Astrocyte of the cerebellum (primary cell): ENCODE measurements around the gene LRRC61.

Experiments
- DNase-seq: peaks from one replicate; pipeline ENCODE4 v3.0.0-alpha.2; 2011; ENCODE audit warnings: low read depth
- H3K4me3 ChIP-seq: 2 replicates; pipeline ENCODE4 v1.5.1; 2011; ENCODE audit warnings: mild to moderate bottlenecking, low read depth, low read length, moderate library complexity
- in situ Hi-C: cut with HindIII; loops from 2 replicates; pipeline ENCODE4 v1.10.0; 2017; ENCODE audit warnings: low sequenced_read_pairs
- TF ChIP-seq, protein P1 (sequence below): IDR thresholded peaks from 2 replicates; pipeline ENCODE4 v1.5.1; 2012; ENCODE audit warnings: low read length, low read depth, moderate library complexity, mild to moderate bottlenecking; ENCODE audit errors: missing control alignments

Gene LRRC61

DNA sequence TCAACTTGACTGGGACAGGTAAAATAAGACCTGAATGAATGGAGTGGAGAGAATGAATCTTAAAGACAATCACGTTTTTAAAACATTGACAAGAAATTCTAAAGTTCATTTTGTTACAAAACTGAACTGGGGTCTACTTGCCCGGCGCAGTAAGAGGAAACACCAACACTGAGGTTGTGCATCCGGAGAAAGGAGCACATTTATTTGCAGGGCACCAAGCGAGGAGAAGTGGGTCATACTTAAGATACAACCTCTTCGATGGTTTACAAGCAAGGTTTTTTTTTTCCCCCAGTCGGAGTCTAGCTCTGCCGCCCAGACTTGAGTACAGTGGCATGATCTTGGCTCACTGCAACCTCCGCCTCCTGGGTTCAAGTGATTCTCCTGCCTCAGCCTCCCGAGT is 42.0 kb downstream of the LRRC61 start:
- TF ChIP-seq, protein P1, sequence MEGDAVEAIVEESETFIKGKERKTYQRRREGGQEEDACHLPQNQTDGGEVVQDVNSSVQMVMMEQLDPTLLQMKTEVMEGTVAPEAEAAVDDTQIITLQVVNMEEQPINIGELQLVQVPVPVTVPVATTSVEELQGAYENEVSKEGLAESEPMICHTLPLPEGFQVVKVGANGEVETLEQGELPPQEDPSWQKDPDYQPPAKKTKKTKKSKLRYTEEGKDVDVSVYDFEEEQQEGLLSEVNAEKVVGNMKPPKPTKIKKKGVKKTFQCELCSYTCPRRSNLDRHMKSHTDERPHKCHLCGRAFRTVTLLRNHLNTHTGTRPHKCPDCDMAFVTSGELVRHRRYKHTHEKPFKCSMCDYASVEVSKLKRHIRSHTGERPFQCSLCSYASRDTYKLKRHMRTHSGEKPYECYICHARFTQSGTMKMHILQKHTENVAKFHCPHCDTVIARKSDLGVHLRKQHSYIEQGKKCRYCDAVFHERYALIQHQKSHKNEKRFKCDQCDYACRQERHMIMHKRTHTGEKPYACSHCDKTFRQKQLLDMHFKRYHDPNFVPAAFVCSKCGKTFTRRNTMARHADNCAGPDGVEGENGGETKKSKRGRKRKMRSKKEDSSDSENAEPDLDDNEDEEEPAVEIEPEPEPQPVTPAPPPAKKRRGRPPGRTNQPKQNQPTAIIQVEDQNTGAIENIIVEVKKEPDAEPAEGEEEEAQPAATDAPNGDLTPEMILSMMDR, result no peak
- in situ Hi-C loops, result no loop called here
- H3K4me3 ChIP-seq, result no peak overlapping the region
- DNase-seq, result no peak

DNA sequence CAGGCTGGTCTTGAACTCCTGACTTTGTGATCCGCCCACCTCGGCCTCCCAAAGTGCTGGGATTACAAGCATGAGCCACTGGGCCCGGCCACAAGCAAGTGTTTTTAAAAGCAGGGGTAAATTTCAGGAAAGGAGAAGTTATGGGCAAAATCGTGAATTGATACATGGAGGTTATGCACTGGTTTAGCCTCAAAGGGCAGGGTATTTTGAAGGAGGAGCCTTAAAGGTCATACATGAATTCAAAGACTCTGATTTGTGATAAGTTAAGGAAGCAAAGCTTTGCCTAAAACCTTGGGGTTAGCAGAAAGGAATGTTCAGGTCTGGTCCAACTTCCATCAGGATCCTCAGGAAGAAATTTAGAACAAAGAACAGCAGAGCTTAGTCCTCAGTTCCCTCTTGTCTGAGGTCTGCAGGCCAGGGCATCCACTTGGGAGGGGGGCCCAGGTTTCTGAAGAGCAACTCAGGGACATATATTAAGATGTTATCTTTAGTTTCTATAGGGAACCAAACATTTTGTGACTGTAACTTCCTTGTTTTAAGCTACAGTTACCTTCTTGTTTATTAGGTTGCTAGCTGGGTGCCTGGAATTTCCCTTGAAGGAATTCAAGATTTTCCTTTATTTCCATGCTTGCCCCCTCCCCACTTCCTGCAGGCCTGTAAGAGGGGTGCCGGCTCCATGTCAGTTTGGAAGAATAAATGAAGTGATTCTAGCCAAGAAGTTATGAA is 42.7 kb downstream of the LRRC61 start:
- no peak overlapping the region for H3K4me3 ChIP-seq
- in situ Hi-C loops, result no loop called here
- TF ChIP-seq, protein P1, result no peak
- DNase-seq, result no peak

DNA sequence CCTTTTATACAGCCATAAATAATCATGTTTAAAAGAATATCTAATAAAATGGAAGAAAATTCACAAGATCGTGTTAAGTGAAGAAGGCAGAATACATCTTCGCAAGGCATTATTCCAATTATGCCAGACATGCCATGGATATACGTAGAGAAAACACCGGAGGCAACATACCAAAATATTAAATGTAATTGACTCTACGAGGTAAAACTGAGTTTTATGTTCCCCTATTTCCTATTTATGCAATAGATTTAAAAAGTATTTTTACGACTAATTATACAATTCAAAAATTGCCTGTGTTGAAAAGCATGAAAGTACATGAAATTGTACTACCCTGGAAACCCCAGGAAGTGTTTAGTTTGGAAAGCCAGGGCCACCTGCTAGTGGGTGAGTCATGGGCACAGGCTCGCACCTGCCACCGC is 44.5 kb downstream of the LRRC61 start:
- DNase-seq, result peak; percentile 48
- in situ Hi-C loops, result no loop called here
- TF ChIP-seq, protein P1, result no peak
- H3K4me3 ChIP-seq, result peak overlapping the region; percentile 72

DNA sequence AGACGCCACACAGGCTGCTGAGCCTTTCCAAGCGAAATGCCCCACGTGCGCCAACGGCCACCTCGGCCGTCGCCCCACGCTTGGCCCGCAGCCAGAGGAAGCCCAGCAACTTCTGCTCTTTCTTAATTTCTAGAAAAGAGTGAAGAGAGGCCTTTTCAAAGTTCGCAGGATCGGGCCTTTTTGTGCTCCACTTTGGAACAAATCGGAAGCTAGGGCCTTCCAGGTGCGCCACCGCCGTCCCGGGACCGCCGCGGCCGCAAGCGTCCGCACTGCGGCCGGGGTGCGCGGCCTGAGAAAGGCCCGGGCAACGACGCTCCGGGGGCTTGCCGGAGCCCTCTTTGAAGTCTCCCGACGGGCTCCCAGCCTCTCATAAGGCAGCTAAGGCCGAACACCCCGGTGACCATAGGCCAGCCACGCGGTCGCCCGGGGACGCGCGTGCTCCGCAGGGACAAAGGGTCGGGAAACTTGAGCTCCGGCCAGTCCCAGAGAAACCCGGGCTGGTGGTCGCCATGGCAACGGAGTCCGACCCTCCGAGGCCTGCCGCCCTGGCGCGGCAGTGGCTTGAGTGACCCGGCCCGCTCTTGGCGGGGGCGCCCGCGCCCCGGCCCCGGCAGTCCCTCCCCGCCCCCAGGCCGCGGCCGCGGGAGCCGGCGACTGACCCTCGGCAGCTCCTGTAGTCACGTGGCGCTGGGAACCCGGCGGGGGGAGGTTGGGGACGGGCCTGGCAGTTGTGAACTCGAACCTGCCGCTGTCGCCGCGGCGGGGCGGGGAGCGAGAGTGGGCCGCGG is 45.1 kb downstream of the LRRC61 start, which contains the start of gene REPIN1:
Gene REPIN1 (plus strand): TSS at position 727 of the 788 bp plus-strand sequence. CDS start 890 bp downstream, outside the sequence.
- peak within 1 kb of the TSS; percentile 72 for H3K4me3 ChIP-seq
- TF ChIP-seq, protein P1, result no peak
- in situ Hi-C loops, result no loop called here
- DNase-seq, result no peak

DNA sequence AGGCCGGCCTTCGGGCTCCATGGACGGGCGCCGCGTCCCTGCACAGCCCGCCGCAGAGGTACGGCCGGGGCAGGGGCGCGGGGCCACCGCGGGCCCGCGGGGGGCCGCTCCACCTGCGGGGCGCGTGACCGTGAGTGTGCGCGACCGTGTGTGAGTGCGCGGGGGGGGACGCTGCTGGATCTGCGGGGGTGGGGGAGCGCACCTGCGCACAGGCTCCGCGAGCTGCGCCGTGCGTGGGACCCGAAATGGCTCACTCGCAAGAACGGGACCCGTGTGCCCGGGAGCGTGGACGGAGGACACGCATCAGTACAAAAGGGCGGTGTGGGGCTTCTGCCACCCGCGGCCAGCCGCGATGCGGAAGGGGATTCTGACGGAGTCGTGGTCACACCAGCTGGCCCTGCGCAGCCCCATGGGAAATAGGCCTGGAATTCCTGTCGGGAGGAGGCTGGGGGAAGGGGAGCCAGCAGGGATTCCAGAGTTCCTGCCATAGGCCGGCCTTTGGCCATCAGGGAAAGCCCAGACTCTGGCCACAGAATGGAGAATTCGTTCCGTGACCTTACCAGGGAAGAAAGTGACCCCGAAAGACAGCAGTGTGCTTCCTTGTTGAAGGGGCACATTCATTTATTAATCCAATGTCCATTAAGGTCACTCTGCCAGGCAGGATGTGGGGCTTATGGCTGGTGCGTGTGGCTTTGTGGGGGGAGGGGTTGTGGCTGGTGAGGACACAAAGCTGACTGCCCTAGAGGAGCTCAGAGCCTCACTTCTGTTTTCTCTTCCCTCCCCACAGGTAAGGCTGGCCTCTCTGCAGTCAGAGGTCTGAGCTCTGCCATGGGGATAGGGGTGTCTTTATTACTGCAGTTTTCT is 46.0 kb downstream of the LRRC61 start:
- in situ Hi-C loops, result no loop called here
- TF ChIP-seq, protein P1, result no peak
- peak overlapping the region; percentile 72 for H3K4me3 ChIP-seq
- DNase-seq, result no peak

DNA sequence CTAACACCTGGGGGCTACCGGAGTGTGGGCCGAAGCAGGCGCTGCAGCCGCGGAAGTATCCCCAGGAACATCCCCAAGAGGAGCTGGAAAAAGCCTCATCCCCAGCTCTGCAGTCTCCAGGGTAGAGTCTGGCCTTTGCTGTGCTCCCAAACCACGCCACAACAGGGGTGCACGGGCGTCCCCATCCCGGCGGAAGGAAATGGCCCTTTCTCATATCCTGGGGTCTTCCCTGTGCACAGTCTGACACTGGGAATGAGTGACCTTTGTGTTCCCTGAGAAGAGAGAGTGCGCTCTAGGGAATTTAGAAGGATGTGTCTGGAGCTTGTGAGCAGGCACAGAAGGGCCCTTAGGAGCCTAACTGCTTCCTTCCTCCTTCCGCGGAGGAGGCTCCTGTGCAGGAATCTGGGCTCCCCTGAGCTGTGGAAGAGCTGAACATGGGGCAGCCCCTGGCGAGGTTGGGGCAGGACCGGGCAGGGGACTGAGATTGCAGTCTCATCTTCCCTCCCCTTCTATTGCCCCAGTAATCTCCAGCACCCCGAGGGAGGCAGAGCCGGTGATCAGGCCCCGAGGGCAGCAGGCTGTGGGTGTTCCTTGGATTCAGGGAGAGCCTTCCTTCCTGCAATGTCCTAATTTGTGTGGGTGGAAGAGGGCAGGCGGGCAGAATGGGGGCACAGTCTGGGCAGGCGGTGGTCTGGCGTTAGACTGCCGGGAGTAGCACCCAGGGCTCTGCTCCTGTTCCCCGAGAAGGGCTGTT is 46.8 kb downstream of the LRRC61 start:
- TF ChIP-seq, protein P1, result no peak
- peak overlapping the region; percentile 72 for H3K4me3 ChIP-seq
- DNase-seq, result no peak
- in situ Hi-C loops, result no loop called here
